ENCODE measurements around the gene XIST.

XIST gene

DNA sequence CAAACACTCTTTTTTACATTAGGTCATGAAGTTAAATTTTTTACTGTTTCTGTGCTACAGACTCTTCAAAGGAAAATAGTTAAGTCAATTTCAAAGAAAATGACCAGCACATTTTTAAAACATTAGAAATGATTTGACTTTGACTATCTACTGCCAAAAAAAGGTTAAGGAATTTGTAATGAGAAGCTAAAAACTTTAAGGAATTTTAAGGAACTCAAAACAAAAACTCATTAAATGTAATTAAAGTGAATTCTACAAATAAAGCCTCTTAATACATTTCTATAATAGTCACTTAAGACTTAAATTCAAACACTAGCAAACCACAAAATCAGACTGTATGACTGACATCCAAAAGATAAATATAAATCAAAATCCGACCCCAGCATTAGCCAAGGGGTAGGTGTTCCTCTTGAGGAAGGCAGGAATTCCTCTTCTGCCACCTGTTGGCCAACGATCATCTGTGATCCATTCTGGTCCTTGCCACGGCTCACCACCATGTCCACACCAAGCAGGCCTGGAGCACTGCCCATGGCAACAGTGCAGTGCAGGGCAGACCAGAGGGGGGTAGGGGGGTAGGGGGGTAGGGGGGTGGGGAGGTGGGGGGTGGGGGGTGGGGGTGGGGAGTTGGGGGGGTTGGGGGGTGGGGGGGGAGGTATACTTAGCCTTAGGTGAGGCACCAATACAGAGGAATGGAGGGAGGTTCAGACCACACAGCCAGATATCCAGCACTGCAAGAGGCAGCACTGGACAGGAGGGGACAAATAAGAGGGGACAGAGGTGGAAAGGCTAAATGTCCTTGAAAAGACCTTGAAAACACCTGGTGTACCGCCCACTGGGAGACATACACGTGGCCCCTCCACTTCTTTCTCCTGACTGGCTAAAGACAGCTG, 2.1 kb downstream of the XIST start:
- peak overlapping the region; percentile 91 for H3K4me3 ChIP-seq (ENCODE audit: low read depth, low read length)
- in situ Hi-C loops (cut with HindIII; ENCODE audit: low sequenced_read_pairs): no loop called here
- peak; percentile 38 for DNase-seq (ENCODE audit: low read depth, low spot score)
- TF ChIP-seq, protein P1, sequence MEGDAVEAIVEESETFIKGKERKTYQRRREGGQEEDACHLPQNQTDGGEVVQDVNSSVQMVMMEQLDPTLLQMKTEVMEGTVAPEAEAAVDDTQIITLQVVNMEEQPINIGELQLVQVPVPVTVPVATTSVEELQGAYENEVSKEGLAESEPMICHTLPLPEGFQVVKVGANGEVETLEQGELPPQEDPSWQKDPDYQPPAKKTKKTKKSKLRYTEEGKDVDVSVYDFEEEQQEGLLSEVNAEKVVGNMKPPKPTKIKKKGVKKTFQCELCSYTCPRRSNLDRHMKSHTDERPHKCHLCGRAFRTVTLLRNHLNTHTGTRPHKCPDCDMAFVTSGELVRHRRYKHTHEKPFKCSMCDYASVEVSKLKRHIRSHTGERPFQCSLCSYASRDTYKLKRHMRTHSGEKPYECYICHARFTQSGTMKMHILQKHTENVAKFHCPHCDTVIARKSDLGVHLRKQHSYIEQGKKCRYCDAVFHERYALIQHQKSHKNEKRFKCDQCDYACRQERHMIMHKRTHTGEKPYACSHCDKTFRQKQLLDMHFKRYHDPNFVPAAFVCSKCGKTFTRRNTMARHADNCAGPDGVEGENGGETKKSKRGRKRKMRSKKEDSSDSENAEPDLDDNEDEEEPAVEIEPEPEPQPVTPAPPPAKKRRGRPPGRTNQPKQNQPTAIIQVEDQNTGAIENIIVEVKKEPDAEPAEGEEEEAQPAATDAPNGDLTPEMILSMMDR (IDR thresholded peaks at IDR 0.05; ENCODE audit: low read depth, low read length): peak; percentile 47

DNA sequence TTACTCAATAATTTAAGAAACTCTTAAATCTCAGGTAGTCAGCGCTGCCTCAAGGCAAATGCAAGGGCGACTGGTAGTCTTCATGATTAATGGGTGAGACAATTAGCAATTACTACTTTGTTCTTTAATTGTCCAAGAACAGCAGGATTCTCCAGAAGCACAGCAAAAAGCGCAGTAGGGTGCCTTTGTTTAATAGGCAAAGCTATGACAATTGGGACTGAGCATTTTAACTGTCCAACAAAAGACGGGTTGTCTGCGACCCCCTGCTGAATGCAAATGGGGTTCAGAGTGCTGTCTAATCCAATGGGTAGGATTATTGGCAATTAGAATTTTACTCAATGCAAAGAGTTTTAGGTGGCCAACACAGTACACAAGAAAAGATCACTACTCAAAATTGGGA, 3.4 kb downstream of the XIST start:
- TF ChIP-seq, protein P1 (IDR thresholded peaks at IDR 0.05; ENCODE audit: low read depth, low read length): no peak
- in situ Hi-C loops (cut with HindIII; ENCODE audit: low sequenced_read_pairs): no loop called here
- no peak for DNase-seq (ENCODE audit: low read depth, low spot score)
- peak overlapping the region; percentile 91 for H3K4me3 ChIP-seq (ENCODE audit: low read depth, low read length)

DNA sequence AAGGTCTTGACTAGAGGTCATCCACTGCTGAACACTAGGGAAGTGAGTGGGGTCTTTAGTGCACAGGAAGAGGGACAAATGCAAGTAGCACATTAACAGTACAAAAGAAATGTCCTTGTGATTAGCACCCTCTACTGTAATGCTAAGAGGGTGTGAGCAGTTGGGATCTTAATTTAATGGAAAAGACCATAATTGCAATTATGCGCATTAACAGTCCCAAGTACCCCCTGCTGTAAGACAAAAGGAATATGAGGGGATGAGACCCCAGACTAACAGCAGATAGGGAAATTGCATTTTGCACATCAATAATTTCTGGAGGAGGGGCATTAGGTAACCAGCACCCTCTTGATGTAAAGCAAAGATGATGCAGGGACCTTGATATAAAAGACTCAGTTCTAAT, 4.5 kb downstream of the XIST start:
- DNase-seq (ENCODE audit: low read depth, low spot score): no peak
- in situ Hi-C loops (cut with HindIII; ENCODE audit: low sequenced_read_pairs): no loop called here
- peak overlapping the region; percentile 91 for H3K4me3 ChIP-seq (ENCODE audit: low read depth, low read length)
- TF ChIP-seq, protein P1 (IDR thresholded peaks at IDR 0.05; ENCODE audit: low read depth, low read length): no peak

DNA sequence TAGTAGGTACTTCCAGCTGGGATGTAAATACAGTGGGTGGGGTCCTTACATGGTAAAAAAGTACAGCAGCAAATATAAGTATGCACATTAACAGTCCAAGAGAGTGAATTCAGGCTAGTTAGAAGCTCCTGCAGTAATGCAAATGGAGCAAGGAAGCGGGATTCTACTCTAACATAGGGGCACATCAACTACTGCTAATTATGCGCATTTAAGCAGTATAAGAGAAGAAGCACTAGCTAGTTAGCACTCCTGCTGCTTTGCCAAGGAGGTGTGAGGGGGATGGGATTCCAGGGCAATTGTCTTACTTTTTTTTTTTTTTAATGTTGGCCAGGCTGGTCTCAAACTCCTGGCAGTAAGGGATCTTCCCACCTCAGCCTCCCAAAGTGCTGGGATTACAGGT, 5.4 kb downstream of the XIST start:
- DNase-seq (ENCODE audit: low read depth, low spot score): no peak
- TF ChIP-seq, protein P1 (IDR thresholded peaks at IDR 0.05; ENCODE audit: low read depth, low read length): no peak
- no peak overlapping the region for H3K4me3 ChIP-seq (ENCODE audit: low read depth, low read length)
- in situ Hi-C loops (cut with HindIII; ENCODE audit: low sequenced_read_pairs): no loop called here

DNA sequence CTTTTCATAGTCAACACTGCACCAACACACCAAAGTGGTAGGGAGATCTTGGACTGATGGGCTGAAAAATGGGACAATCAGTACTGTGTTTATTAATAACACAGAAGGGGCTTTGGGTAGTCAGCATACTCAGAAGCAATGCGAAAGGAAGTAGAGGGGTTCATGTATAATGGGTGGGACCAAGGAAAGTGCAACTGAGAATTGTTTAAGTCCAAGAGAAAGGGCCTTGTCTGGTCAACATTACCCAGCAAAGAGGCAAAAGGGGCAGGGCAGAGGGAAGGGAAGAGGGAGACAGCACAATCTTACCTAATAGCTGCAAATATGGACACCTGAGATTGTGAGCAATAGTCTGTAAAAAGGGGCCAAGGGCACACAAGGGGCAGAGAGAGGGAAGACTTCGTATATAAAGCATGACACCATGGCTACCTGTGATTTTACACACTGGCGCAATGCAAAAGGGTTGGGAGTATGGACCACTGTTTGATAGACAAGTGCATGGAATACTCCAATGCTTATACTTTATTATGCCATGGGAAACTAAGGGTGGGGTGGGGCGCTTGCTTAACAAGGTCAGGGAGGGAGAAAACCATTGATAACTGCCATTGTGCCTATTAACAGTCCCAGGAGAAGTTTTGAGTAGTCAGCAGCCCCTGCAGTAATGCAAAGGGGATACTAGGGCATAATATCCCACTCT, 9.8 kb downstream of the XIST start:
- in situ Hi-C loops (cut with HindIII; ENCODE audit: low sequenced_read_pairs): no loop called here
- H3K4me3 ChIP-seq (ENCODE audit: low read depth, low read length): no peak overlapping the region
- TF ChIP-seq, protein P1 (IDR thresholded peaks at IDR 0.05; ENCODE audit: low read depth, low read length): no peak
- no peak for DNase-seq (ENCODE audit: low read depth, low spot score)

DNA sequence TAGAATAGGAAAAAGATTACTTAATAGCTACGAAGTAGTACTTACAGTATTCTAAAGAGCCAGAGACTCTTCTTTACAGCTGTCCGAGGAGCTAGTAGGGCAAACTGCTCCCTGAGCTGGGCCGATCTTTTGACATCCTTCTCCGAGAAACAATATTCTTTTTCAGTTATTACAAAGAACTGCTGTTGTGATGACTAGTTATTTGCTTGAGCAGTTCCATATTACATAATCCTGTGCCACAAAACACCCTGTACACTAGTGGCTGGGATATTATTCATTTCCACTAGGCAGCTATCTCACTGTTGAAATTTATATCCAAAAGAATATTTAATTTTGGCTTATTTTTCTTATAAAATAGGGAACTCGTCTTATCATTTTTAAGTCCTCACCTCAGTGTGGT, 11.2 kb downstream of the XIST start:
- H3K4me3 ChIP-seq (ENCODE audit: low read depth, low read length): no peak overlapping the region
- TF ChIP-seq, protein P1 (IDR thresholded peaks at IDR 0.05; ENCODE audit: low read depth, low read length): no peak
- no peak for DNase-seq (ENCODE audit: low read depth, low spot score)
- in situ Hi-C loops (cut with HindIII; ENCODE audit: low sequenced_read_pairs): no loop called here

Measured in astrocyte of the spinal cord (primary cell).